Measurements from ENCODE around the gene GHRL.

DNA sequence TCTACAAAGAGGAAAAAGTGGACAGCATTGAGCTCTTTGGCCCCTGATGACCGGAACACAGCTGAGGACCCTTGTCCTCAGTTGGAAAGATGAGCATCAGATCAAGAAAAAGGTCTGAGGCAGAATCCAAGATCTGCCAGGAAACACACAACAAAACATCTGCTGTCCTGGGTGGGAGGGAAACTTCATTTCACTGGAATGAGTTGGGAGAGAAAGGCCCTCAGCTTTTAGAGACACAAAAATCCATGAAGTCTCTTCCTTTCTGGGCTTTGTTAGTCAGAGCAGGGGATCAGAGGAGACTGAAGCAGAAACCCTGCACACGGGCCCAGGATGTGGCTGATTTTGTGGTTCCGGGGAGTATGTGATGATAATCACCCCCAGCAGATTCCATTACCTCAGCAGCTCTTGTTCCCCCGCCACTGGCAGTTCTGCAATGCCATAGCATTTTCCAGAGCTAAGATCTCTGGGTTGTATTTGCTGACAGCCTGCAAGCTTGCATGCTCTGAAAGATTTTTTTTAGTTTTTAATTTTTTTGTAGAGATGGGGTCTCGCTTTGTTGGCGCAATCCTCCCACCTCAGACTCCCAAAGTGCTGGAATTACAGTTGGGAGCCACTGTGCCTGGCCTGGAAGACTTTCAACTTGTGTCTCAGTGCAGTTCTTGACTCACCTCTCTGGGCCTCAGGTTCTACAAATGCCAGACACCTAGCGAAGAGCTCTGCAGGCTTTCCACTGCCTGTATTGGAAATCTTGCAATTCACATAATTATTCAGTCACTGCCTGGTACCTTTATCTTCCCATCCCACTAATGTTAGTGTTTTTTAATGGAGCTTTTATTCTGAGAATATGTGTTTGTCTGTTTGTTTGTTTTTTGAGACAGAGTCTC lies 50.3 kb downstream of the GHRL start:
- TF ChIP-seq, protein P1, sequence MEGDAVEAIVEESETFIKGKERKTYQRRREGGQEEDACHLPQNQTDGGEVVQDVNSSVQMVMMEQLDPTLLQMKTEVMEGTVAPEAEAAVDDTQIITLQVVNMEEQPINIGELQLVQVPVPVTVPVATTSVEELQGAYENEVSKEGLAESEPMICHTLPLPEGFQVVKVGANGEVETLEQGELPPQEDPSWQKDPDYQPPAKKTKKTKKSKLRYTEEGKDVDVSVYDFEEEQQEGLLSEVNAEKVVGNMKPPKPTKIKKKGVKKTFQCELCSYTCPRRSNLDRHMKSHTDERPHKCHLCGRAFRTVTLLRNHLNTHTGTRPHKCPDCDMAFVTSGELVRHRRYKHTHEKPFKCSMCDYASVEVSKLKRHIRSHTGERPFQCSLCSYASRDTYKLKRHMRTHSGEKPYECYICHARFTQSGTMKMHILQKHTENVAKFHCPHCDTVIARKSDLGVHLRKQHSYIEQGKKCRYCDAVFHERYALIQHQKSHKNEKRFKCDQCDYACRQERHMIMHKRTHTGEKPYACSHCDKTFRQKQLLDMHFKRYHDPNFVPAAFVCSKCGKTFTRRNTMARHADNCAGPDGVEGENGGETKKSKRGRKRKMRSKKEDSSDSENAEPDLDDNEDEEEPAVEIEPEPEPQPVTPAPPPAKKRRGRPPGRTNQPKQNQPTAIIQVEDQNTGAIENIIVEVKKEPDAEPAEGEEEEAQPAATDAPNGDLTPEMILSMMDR (IDR thresholded peaks at IDR 0.05; ENCODE audit: low read depth, low read length, poor library complexity, severe bottlenecking) = no peak
- no peak for TF ChIP-seq EZH2phosphoT487 (IDR thresholded peaks at IDR 0.05; ENCODE audit: borderline replicate concordance, low read length)
